Neural cell (in vitro differentiated cells): ENCODE data around the gene AKT1S1. TPM values are rescaled to one million over a fixed set of nuclear protein-coding genes. Genes with fewer than 3 reads are reported as not detected.
A peak's percentile ranks its signal among the peaks of the same experiment; 100 is the strongest.

Source experiments
- H2AFZ ChIP-seq: fragments of 200-600, 300-800 bp; sonication (generic), shearing (Covaris generic); 2 replicates; pipeline ENCODE4 v1.6.0; 2014; ENCODE audit warnings: low read depth, mild to moderate bottlenecking, antibody characterized with exemption, low read length, moderate library complexity
- H3F3A ChIP-seq: fragments of 200-600 bp; shearing (Covaris generic); 2 replicates; pipeline ENCODE4 v1.6.1; 2016; ENCODE audit warnings: mild to moderate bottlenecking, moderate library complexity, mixed read lengths, antibody characterized with exemption, low read length; ENCODE audit not compliant: insufficient read depth, poor library complexity, severe bottlenecking
- H3K27ac ChIP-seq: fragments of 200-600, 300-800 bp; sonication (generic), shearing (Covaris generic); 2 replicates; pipeline ENCODE4 v1.5.1; 2014; ENCODE audit warnings: mild to moderate bottlenecking, low read length, moderate library complexity
- H3K27me3 ChIP-seq: fragments of 300-800, 200-600 bp; sonication (generic), shearing (Covaris generic); 2 replicates; pipeline ENCODE4 v1.6.0; 2014; ENCODE audit warnings: mild to moderate bottlenecking, low read depth, low read length, moderate library complexity; ENCODE audit not compliant: insufficient read depth
- H3K36me3 ChIP-seq: fragments of 300-800, 200-600 bp; sonication (generic), shearing (Covaris generic); 2 replicates; pipeline ENCODE4 v1.5.1; 2014; ENCODE audit warnings: mild to moderate bottlenecking, antibody characterized with exemption, low read length, moderate library complexity; ENCODE audit not compliant: insufficient read depth
- H3K4me2 ChIP-seq: fragments of 300-800, 200-600 bp; sonication (generic), shearing (Covaris generic); 2 replicates; pipeline ENCODE4 v1.6.0; 2014; ENCODE audit warnings: mild to moderate bottlenecking, low read length
- H3K4me3 ChIP-seq: fragments of 300-800, 200-600 bp; sonication (generic), shearing (Covaris generic); 2 replicates; pipeline ENCODE4 v1.5.1; 2014; ENCODE audit warnings: mild to moderate bottlenecking, low read length, moderate library complexity
- H3K79me2 ChIP-seq: fragments of 200-600 bp; shearing (Covaris generic); replicated peaks from 2 replicates; pipeline ENCODE4 v1.6.0; 2014; ENCODE audit warnings: mild to moderate bottlenecking, low read length, moderate library complexity; ENCODE audit not compliant: insufficient read depth
- H3K9ac ChIP-seq: fragments of 300-800, 200-600 bp; sonication (generic), shearing (Covaris generic); 2 replicates; pipeline ENCODE4 v1.6.1; 2016; ENCODE audit warnings: mild to moderate bottlenecking, low read length, mixed read lengths
- H3K9me2 ChIP-seq: fragments of 200-600 bp; shearing (Covaris generic); 2 replicates; pipeline ENCODE4 v1.6.1; 2016; ENCODE audit warnings: mild to moderate bottlenecking, low read length, mixed read lengths; ENCODE audit not compliant: insufficient read depth
- H3K9me3 ChIP-seq: fragments of 200-600, 300-800 bp; sonication (generic), shearing (Covaris generic); 2 replicates; pipeline ENCODE4 v1.6.1; 2016; ENCODE audit warnings: mild to moderate bottlenecking, mixed run types, low read length, moderate library complexity, mixed read lengths
- H4K20me1 ChIP-seq: fragments of 200-600 bp; shearing (Covaris generic); 2 replicates; pipeline ENCODE4 v1.6.1; 2016; ENCODE audit warnings: mild to moderate bottlenecking, mixed run types; ENCODE audit not compliant: insufficient read depth
- EP300 ChIP-seq: fragments of 450-650 bp; conservative IDR thresholded peaks from 2 replicates; pipeline ENCODE4 v1.6.1; 2014; ENCODE audit warnings: antibody characterized with exemption, mild to moderate bottlenecking, moderate library complexity; ENCODE audit not compliant: poor library complexity, severe bottlenecking
- EZH2 ChIP-seq: fragments of 200-600, 300-800 bp; shearing (Covaris generic), sonication (generic); IDR thresholded peaks from 2 replicates; pipeline ENCODE4 v1.6.1; 2014; ENCODE audit warnings: antibody characterized with exemption, low read length, borderline replicate concordance, mild to moderate bottlenecking; ENCODE audit not compliant: insufficient read depth, poor library complexity, severe bottlenecking
- MXI1 ChIP-seq: fragments of 450-650 bp; conservative IDR thresholded peaks from 2 replicates; pipeline ENCODE4 v1.6.1; 2014; ENCODE audit warnings: antibody characterized with exemption, mild to moderate bottlenecking; ENCODE audit not compliant: poor library complexity, severe bottlenecking
- POLR2AphosphoS5 ChIP-seq: IDR thresholded peaks from 2 replicates; pipeline ENCODE4 v1.6.1; 2012
- RAD21 ChIP-seq: fragments of 450-650 bp; conservative IDR thresholded peaks from 2 replicates; pipeline ENCODE4 v1.6.1; 2014; ENCODE audit warnings: antibody characterized with exemption, mild to moderate bottlenecking, moderate library complexity
- REST ChIP-seq: IDR thresholded peaks from 2 replicates; pipeline ENCODE4 v1.6.1; 2012; ENCODE audit warnings: borderline replicate concordance
- SMC3 ChIP-seq: fragments of 450-650 bp; conservative IDR thresholded peaks from 2 replicates; pipeline ENCODE4 v1.6.1; 2014; ENCODE audit warnings: antibody characterized with exemption, mild to moderate bottlenecking, moderate library complexity; ENCODE audit not compliant: poor library complexity
- TAF1 ChIP-seq: IDR thresholded peaks from 2 replicates; pipeline ENCODE4 v1.6.1; 2012; ENCODE audit warnings: low read depth
- polyA plus RNA-seq: library from polyadenylated mRNA; depleted of rRNA; stranded (reverse); fragments of >200 nt; gene quantifications from 2 replicates; pipeline ENCODE4 v1.2.3, GENCODE V29; 2014
- TF ChIP-seq, protein P1 (sequence below): fragments of 450-650 bp; IDR thresholded peaks from 2 replicates; pipeline ENCODE4 v1.5.1; 2014; ENCODE audit warnings: antibody characterized with exemption, mild to moderate bottlenecking, moderate library complexity; ENCODE audit not compliant: poor library complexity, severe bottlenecking

The AKT1S1 gene
- polyA plus RNA-seq, 1 donor from 2014 or later = 4.8 TPM

- Histone ChIP-seq H3K27me3 (no peaks in the 10 kb centered on the region), H3K9me3 (no peaks in the 10 kb centered on the region), H3F3A (no peaks in the 10 kb centered on the region), H3K9me2 (no peaks in the 10 kb centered on the region), H3K36me3 (no peaks in the 10 kb centered on the region), H3K4me2 (no peak overlapping the region), H3K4me3 (no peak overlapping the region), H3K9ac (no peak overlapping the region), H4K20me1 (peaks cover 43% of the 10 kb centered on the region), H3K79me2 (peaks cover 36% of the 10 kb centered on the region), H3K27ac (no peak overlapping the region), H2AFZ (no peak overlapping the region)
- TF ChIP-seq EZH2 = no peak
- TF ChIP-seq POLR2AphosphoS5 = no peak
Measured at GRCh38 chr19:49855277-49855675, 21.9 kb downstream of the AKT1S1 start.

DNA sequence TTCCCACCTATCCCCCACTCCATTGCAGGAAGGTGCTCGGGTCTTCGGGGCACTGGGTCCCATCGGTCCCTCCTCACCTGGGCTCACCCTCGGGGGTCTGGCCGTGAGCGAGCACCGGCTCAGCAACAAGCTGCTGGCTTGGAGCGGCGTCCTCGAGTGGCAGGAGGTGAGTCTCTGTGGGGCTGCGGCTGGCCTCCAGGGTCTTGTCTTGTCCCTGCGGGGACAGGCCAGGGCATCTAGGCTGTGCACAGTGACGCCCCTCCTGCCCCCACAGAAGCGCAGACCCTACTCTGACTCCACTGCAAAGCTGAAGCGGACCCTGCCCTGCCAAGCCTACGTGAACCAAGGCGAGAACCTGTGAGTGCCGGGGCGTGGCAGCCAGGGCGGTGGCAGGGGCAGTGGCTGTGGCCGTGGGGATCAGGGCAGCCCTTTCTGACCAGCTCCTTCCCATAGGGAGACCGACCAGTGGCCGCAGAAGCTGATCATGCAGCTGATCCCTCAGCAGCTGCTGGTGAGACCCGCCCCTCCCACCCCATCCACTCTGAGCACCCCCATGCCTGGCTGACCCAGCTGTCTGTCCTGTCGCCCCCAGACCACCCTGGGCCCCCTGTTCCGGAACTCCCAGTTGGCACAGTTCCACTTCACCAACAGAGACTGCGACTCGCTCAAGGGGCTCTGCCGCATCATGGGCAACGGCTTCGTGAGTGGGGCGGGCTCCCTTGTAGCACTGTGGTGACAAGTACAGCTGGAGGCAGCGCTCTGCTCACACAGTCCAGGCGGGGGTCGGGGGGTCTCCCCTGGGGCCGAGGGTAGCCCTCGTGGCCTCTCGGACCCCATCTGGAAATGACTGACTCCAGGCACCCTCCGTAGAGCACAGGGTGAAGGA lies 22.5 kb downstream of the AKT1S1 start:
- peaks cover 36% of the 10 kb centered on the region for H3K79me2 ChIP-seq
- H3K9me2 ChIP-seq = no peaks in the 10 kb centered on the region
- no peaks in the 10 kb centered on the region for H3K36me3 ChIP-seq
- H4K20me1 ChIP-seq = peaks cover 43% of the 10 kb centered on the region
- H3K4me2 ChIP-seq = no peak overlapping the region
- H2AFZ ChIP-seq = no peak overlapping the region
- no peaks in the 10 kb centered on the region for H3K9me3 ChIP-seq
- no peak overlapping the region for H3K9ac ChIP-seq
- H3F3A ChIP-seq = no peaks in the 10 kb centered on the region
- TF ChIP-seq TAF1 (no peak), POLR2AphosphoS5 (no peak), RAD21 (no peak), REST (no peak), EP300 (no peak)
- TF ChIP-seq, protein P1, sequence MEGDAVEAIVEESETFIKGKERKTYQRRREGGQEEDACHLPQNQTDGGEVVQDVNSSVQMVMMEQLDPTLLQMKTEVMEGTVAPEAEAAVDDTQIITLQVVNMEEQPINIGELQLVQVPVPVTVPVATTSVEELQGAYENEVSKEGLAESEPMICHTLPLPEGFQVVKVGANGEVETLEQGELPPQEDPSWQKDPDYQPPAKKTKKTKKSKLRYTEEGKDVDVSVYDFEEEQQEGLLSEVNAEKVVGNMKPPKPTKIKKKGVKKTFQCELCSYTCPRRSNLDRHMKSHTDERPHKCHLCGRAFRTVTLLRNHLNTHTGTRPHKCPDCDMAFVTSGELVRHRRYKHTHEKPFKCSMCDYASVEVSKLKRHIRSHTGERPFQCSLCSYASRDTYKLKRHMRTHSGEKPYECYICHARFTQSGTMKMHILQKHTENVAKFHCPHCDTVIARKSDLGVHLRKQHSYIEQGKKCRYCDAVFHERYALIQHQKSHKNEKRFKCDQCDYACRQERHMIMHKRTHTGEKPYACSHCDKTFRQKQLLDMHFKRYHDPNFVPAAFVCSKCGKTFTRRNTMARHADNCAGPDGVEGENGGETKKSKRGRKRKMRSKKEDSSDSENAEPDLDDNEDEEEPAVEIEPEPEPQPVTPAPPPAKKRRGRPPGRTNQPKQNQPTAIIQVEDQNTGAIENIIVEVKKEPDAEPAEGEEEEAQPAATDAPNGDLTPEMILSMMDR = no peak
- H3K4me3 ChIP-seq = peak overlapping the region; percentile 76
- H3K27ac ChIP-seq = no peak overlapping the region
- H3K27me3 ChIP-seq = no peaks in the 10 kb centered on the region

- Histone ChIP-seq H3K79me2 (peaks cover 36% of the 10 kb centered on the region), H3K9ac (no peak overlapping the region), H3K27me3 (no peaks in the 10 kb centered on the region), H4K20me1 (peaks cover 43% of the 10 kb centered on the region), H3K9me2 (no peaks in the 10 kb centered on the region), H3K4me3 (peak overlapping the region; percentile 76), H2AFZ (no peak overlapping the region), H3K9me3 (no peaks in the 10 kb centered on the region), H3F3A (no peaks in the 10 kb centered on the region), H3K36me3 (peaks cover 3% of the 10 kb centered on the region), H3K4me2 (no peak overlapping the region), H3K27ac (no peak overlapping the region)
- TF ChIP-seq EP300 (no peak), MXI1 (no peak), TAF1 (no peak), SMC3 (no peak), RAD21 (no peak), POLR2AphosphoS5 (no peak), REST (no peak)
- TF ChIP-seq, protein P1 = no peak
Measured at GRCh38 chr19:49853852-49854377, 23.2 kb downstream of the AKT1S1 start.
